HUES6 (cell line): ENCODE results near the gene DYDC1.

Experiments used
- H3K27ac ChIP-seq: 2 replicates; pipeline ENCODE4 v1.7.0; 2013; ENCODE audit warnings: low read depth, mild to moderate bottlenecking, low read length, inconsistent platforms
- H3K27me3 ChIP-seq: 2 replicates; pipeline ENCODE4 v1.6.1; 2013; ENCODE audit warnings: low read length; ENCODE audit not compliant: control insufficient read depth, insufficient read depth
- H3K36me3 ChIP-seq: 2 replicates; pipeline ENCODE4 v1.6.1; 2013; ENCODE audit warnings: low read length; ENCODE audit not compliant: control insufficient read depth, insufficient read depth
- H3K4me1 ChIP-seq: 2 replicates; pipeline ENCODE4 v1.6.1; 2013; ENCODE audit warnings: low read length; ENCODE audit not compliant: control insufficient read depth, insufficient read depth
- H3K4me3 ChIP-seq: 2 replicates; pipeline ENCODE4 v1.5.1; 2013; ENCODE audit warnings: low read depth, low read length
- H3K9ac ChIP-seq: one replicate; pipeline ENCODE4 v1.6.1; 2013; ENCODE audit warnings: mild to moderate bottlenecking, low read length
- H3K9me3 ChIP-seq: 2 replicates; pipeline ENCODE4 v1.6.1; 2013; ENCODE audit warnings: low read depth, low read length; ENCODE audit not compliant: control insufficient read depth, insufficient read depth

DYDC1 gene

GRCh38 chr10:80356563-80356988 lies at the start of gene DYDC1, which contains the start of gene DYDC2:
TSS of gene DYDC1 (minus strand) at chr10:80356755. CDS start at chr10:80352601, 4,154 bp downstream.
TSS of gene DYDC2 (plus strand) at chr10:80356781. CDS start at chr10:80362444, 5,663 bp downstream.
- H3K4me1 ChIP-seq = no peaks in the 10 kb centered on the region
- peaks cover 24% of the 10 kb centered on the region for H3K27me3 ChIP-seq
- no peaks in the 10 kb centered on the region for H3K9me3 ChIP-seq
- H3K36me3 ChIP-seq = no peaks in the 10 kb centered on the region
- H3K9ac ChIP-seq = peak within 1 kb of the TSS; percentile 42
- H3K4me3 ChIP-seq = peak within 1 kb of the TSS; percentile 58
- H3K27ac ChIP-seq = no peak within 1 kb of the TSS

GRCh38 chr10:80406204-80406603 lies 49.6 kb upstream of the DYDC1 start:
- Histone ChIP-seq H3K9me3 (no peaks in the 10 kb centered on the region), H3K36me3 (no peaks in the 10 kb centered on the region), H3K27me3 (peaks cover 18% of the 10 kb centered on the region; the same call in 1 of the 2 replicates), H3K4me3 (no peak overlapping the region), H3K27ac (no peak overlapping the region), H3K4me1 (peaks cover 8% of the 10 kb centered on the region; the same call in 1 of the 2 replicates), H3K9ac (no peak overlapping the region)

- H3K9me3 ChIP-seq = no peaks in the 10 kb centered on the region
- peaks cover 18% of the 10 kb centered on the region; the same call in 1 of the 2 replicates for H3K27me3 ChIP-seq
- peaks cover 8% of the 10 kb centered on the region; the same call in 1 of the 2 replicates for H3K4me1 ChIP-seq
- H3K27ac ChIP-seq = no peak overlapping the region
- H3K36me3 ChIP-seq = no peaks in the 10 kb centered on the region
- no peak overlapping the region for H3K9ac ChIP-seq
- no peak overlapping the region for H3K4me3 ChIP-seq
These were observed 49.1 kb upstream of the DYDC1 start for GRCh38 chr10:80405626-80406025.

- Histone ChIP-seq H3K9ac (no peak overlapping the region), H3K36me3 (no peaks in the 10 kb centered on the region), H3K27me3 (peaks cover 18% of the 10 kb centered on the region; the same call in 1 of the 2 replicates), H3K9me3 (no peaks in the 10 kb centered on the region), H3K27ac (no peak overlapping the region), H3K4me1 (peaks cover 8% of the 10 kb centered on the region; the same call in 1 of the 2 replicates), H3K4me3 (no peak overlapping the region)
These were observed 48.5 kb upstream of the DYDC1 start for GRCh38 chr10:80405035-80405434.

- H3K36me3 ChIP-seq = no peaks in the 10 kb centered on the region
- H3K27ac ChIP-seq = no peak overlapping the region
- no peak overlapping the region for H3K4me3 ChIP-seq
- no peak overlapping the region for H3K9ac ChIP-seq
- H3K27me3 ChIP-seq = no peaks in the 10 kb centered on the region
- H3K9me3 ChIP-seq = no peaks in the 10 kb centered on the region
- no peaks in the 10 kb centered on the region for H3K4me1 ChIP-seq
These were observed 43.7 kb upstream of the DYDC1 start for GRCh38 chr10:80400136-80400804.

GRCh38 chr10:80397014-80397413 lies 40.5 kb upstream of the DYDC1 start:
- Histone ChIP-seq H3K4me1 (no peaks in the 10 kb centered on the region), H3K4me3 (no peak overlapping the region), H3K9ac (no peak overlapping the region), H3K36me3 (no peaks in the 10 kb centered on the region), H3K9me3 (no peaks in the 10 kb centered on the region), H3K27me3 (no peaks in the 10 kb centered on the region), H3K27ac (no peak overlapping the region)

GRCh38 chr10:80394358-80394916 lies 37.9 kb upstream of the DYDC1 start:
- H3K27me3 ChIP-seq = no peaks in the 10 kb centered on the region
- no peak overlapping the region for H3K4me3 ChIP-seq
- no peak overlapping the region for H3K9ac ChIP-seq
- no peaks in the 10 kb centered on the region for H3K36me3 ChIP-seq
- H3K9me3 ChIP-seq = no peaks in the 10 kb centered on the region
- H3K27ac ChIP-seq = no peak overlapping the region
- H3K4me1 ChIP-seq = no peaks in the 10 kb centered on the region

GRCh38 chr10:80392250-80392649 lies 35.7 kb upstream of the DYDC1 start:
- Histone ChIP-seq H3K27ac (no peak overlapping the region), H3K4me3 (no peak overlapping the region), H3K9me3 (no peaks in the 10 kb centered on the region), H3K27me3 (no peaks in the 10 kb centered on the region), H3K9ac (no peak overlapping the region), H3K4me1 (no peaks in the 10 kb centered on the region), H3K36me3 (no peaks in the 10 kb centered on the region)

GRCh38 chr10:80390740-80391139 lies 34.2 kb upstream of the DYDC1 start:
- no peaks in the 10 kb centered on the region for H3K4me1 ChIP-seq
- H3K9me3 ChIP-seq = no peaks in the 10 kb centered on the region
- no peaks in the 10 kb centered on the region for H3K36me3 ChIP-seq
- H3K9ac ChIP-seq = no peak overlapping the region
- H3K27ac ChIP-seq = no peak overlapping the region
- no peaks in the 10 kb centered on the region for H3K27me3 ChIP-seq
- no peak overlapping the region for H3K4me3 ChIP-seq

- Histone ChIP-seq H3K4me1 (0 out of 2 replicates have a peak, but pooled peaks cover 2% of the 10 kb centered on the region), H3K27ac (no peak overlapping the region), H3K27me3 (no peaks in the 10 kb centered on the region), H3K36me3 (no peaks in the 10 kb centered on the region), H3K9ac (no peak overlapping the region), H3K4me3 (no peak overlapping the region), H3K9me3 (no peaks in the 10 kb centered on the region)
These were observed 26.4 kb upstream of the DYDC1 start for GRCh38 chr10:80382989-80383388.

- Histone ChIP-seq H3K9me3 (no peaks in the 10 kb centered on the region), H3K4me3 (no peak overlapping the region), H3K4me1 (0 out of 2 replicates have a peak, but pooled peaks cover 2% of the 10 kb centered on the region), H3K9ac (no peak overlapping the region), H3K36me3 (no peaks in the 10 kb centered on the region), H3K27me3 (no peaks in the 10 kb centered on the region), H3K27ac (no peak overlapping the region)
These were observed 23.6 kb upstream of the DYDC1 start for GRCh38 chr10:80380185-80380584.
